Left renal cortex interstitium (tissue), 4 donors: ENCODE measurements around the gene CCIN. TPM values are rescaled to one million over a fixed set of nuclear protein-coding genes. Genes with fewer than 3 reads are reported as not detected.
"Not testable (repeated sequence)": the region's sequence is repeated elsewhere in the genome, so short reads cannot be mapped to it uniquely, and the experiment has no call there.

Source experiments
- DNase-seq, 4 donors: peaks; one replicate each; pipeline ENCODE4 v3.0.0-alpha.2; 2013; ENCODE audit warnings: low read depth in 4 of 4, low spot score in 2 of 4, missing footprints in 1 of 4
- polyA plus RNA-seq, 4 donors: library from polyadenylated mRNA; unstranded; fragments of 120-200 nt; gene quantifications; one replicate each; pipeline ENCODE4 v1.2.1, GENCODE V29; 2013; ENCODE audit not compliant: insufficient read length in 4 of 4

Gene CCIN
- polyA plus RNA-seq, 4 donors: 0.27 to 0.61 (median 0.36) TPM

- no peak for DNase-seq
These were observed 13.1 kb upstream of the CCIN start for GRCh38 chr9:36156116-36156515.

GRCh38 chr9:36158122-36158521, 11.1 kb upstream of the CCIN start:
- DNase-seq: no peak

DNA sequence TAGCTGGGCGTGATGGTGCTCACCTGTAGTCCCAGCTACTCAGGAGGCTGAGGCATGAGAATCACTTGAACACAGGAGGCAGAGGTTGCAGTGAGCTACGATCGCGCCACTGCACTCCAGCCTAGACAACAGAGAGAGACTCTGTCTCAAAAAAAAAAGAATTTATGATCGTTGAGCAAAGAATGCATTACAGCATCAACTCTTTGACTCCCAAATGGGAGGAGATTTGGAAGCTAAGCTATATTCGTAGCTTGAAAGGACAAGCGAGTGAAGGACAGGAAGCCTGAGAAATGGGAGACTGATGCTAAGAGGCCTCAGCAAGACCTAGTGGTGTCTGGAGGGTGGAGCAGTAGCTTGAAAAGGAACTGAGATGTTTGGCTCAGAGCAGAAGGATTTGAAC, 10.3 kb upstream of the CCIN start:
- DNase-seq: no peak

DNA sequence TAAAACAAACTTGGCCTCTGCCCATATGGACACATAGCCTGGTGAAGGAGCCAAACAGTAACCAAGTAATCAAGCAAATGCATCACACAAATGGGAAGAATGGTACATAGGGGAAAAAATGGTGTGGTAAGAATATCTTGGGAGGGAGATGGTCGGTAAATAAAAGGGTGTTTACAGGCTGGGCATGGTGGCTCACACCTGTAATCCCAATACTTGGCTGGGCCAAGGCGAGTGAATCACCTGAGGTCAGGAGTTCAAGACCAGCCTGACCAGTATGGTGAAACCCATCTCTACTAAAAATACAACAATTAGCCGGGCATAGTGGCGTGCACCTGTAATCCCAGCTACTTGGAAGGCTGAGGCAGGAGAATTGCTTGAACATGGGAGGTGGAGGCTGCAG, 9.7 kb upstream of the CCIN start:
- DNase-seq: not testable (repeated sequence)

- not testable (repeated sequence) for DNase-seq
These were observed 9.1 kb upstream of the CCIN start for GRCh38 chr9:36160126-36160525.

DNA sequence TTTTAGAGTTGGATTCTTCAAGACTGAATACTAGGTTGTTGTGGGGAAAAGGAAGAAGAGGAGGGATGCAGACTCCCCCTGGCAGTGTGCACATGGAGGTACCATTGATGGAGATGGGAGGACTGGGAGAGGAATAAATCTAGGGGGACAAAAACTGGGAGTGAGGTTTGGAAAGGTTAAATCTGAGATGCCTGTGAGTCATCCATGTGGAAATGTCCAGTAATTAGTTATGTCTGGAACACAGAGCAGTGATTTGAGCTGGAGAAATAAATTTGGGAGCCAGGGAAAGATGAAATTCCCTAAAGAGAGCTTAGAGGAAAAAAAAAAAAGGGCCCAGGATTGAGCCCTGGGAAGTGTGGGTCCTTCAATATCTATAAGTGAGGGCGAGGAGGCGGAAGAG, 8.0 kb upstream of the CCIN start:
- DNase-seq: no peak

- no peak for DNase-seq
These were observed 6.9 kb upstream of the CCIN start for GRCh38 chr9:36162211-36162738.

DNA sequence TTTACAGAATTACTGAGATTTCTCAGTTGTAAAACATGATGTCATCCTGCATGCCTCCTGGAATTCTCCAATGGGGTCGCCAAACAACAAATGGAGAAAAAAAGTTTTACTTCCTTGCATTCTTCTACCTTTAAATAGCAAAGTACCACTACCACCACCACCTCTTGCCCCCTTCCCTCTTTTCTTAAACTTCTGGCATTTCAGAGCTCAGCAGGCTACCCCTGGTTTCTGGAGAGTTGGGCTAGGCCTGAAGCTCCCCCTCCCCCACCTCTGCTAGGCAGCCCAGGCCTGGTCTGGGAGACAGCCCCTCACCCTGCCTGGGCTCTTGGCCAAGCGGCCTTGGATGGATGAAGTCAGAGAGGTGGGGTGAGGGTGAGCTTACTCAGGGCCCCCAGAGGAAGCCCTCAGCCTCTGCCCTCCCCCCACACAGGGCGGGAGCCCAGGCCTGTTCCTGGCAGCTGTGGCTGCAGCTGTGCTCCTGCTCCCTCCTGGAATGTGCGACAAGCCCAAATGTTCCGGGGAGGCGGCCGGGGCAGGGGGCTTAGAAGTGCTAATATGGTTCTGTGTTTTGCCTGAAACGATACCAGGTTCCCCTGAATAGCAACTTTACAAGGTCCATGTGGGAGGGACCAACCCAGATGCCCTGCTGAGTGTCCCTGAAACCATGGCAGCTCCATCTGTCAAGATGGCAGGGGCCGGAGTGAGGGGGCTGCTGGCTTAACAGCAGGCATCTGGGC, 6.0 kb upstream of the CCIN start:
- peak; percentile 69 to 86 (median 81) for DNase-seq

- DNase-seq: no peak
These were observed 5.4 kb upstream of the CCIN start for GRCh38 chr9:36163786-36164170.

- DNase-seq: no peak
These were observed 4.8 kb upstream of the CCIN start for GRCh38 chr9:36164372-36164771.

DNA sequence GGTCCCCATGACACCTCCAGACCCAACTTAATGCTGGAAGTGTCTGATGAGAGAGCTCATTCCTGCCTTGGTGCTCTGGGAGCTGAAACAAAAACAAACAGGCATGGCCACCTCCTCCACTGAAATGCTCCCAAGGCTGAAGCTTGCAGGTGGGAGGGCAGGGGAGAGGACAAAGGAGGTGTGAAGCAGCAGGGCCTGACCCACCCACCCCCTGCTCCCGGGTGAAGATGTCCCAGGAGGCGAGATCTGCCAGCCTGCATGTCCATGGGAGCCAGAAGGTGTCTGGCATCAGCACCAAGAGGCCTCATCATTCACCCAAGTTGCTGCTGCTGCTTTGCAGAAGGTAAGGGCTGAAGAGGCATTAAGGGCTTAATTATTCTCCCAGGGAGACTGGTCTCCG, 4.2 kb upstream of the CCIN start:
- no peak for DNase-seq

- DNase-seq: no peak
These were observed 3.4 kb upstream of the CCIN start for GRCh38 chr9:36165826-36166167.

DNA sequence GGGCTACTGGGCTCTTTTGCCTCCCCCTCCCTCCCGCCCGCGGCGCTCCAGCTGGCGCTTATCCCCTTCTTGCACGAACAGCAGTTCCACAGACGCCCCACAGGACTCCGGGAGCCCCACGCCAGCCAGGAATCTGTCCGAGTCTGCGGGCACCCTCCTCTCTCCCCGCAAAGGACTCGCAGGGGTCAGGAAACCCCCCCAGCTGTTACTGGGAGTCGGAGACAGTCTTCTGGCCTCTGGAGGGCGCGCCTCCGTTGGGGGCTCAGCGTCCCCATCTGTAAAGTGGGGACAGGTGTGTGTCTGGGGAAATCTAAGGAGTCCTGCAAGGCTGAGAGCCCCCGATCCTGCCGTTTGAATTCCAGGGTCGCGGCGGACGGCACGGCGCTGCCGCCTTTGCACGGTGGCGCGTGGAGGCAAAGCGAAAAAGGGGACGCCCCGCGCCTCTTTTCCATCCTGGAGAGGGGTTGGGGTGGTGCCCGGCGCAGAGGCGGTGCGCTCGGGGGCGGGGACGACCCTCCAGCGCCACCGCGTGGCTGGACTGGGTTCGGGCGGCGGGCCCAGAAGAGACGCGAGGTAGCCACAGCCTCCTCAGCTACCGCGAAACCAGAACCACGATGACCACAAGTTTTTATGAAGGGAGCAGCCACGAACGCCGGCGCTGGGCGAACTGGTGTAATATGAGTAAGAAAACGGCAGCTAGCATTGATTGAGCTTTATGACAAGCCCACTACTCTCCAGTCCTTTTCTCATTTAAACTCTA, 2.8 kb upstream of the CCIN start:
- peak in 1 of 4 donors; percentile 64 for DNase-seq

- DNase-seq: no peak
These were observed 520 bp downstream of the CCIN start for GRCh38 chr9:36169708-36170107.

- no peak for DNase-seq
These were observed 1.3 kb downstream of the CCIN start for GRCh38 chr9:36170531-36170930.

- DNase-seq: no peak
These were observed 4.7 kb downstream of the CCIN start for GRCh38 chr9:36173861-36174260.

GRCh38 chr9:36174271-36174670, 5.1 kb downstream of the CCIN start:
- DNase-seq: no peak

DNA sequence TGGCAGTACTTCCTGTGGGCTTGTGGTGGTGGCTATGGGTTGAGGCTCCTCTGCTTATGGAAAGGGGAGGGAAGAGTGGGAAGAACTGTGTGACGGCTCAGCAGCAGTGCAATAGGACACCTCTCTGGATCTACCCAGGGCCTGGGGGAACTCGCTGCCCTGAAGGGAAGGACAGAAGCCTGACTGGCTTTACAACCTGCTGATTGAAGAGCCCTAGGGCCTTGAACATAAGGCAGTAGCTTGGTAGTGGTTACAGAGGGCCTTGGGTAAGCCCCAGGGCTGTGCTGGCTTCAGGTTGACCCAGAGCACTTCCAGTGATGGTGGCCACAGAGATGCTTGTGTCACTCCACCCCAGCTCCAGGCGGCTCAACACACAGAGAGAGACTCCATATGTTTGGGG, 5.5 kb downstream of the CCIN start:
- DNase-seq: no peak

- not testable (repeated sequence) for DNase-seq
These were observed 6.0 kb downstream of the CCIN start for GRCh38 chr9:36175209-36175608.

- not testable (repeated sequence) for DNase-seq
These were observed 7.3 kb downstream of the CCIN start for GRCh38 chr9:36176496-36176895.

GRCh38 chr9:36177571-36177970, 8.4 kb downstream of the CCIN start:
- no peak for DNase-seq

DNA sequence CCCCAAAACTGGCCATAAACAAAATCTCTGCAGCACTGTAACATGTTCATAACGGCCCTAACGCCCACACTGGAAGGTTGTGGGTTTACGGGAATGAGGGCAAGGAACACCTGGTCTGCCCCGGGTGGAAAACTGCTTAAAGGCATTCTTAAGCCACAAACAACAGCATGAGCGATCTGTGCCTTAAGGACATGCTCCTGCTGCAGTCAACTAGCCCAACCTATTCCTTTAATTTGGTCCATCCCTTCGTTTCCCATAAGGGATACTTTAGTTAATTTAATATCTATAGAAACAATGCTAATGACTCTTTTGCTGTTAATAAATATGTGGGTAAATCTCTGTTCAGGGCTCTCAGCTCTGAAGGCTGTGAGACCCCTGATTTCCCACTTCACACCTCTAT, 11.1 kb downstream of the CCIN start:
- DNase-seq: not testable (repeated sequence)
